Subcutaneous adipose tissue (tissue), 4 donors: ENCODE measurements around the gene KRTAP2-3. TPM values are rescaled to one million over a fixed set of nuclear protein-coding genes. Genes with fewer than 3 reads are reported as not detected.
"Not testable (repeated sequence)": the region's sequence is repeated elsewhere in the genome, so short reads cannot be mapped to it uniquely, and the experiment has no call there.

Experiments
- total RNA-seq, 4 donors: library from RNA; depleted of rRNA; stranded (reverse); fragments of >200 nt; gene quantifications; one replicate each; pipeline ENCODE4 v1.1.0, GENCODE V29; 2016
- TF ChIP-seq, protein P1 (sequence below): fragments of 450-650 bp; IDR thresholded peaks from one replicate; pipeline ENCODE4 v1.5.1; 2016; ENCODE audit warnings: low read depth, mild to moderate bottlenecking, control low read depth, antibody characterized with exemption, moderate library complexity

KRTAP2-3 gene
- total RNA-seq, 4 donors from 2014 or later = not detected

GRCh38 chr17:41055130-41055529, 4.8 kb downstream of the KRTAP2-3 start, which contains the start of gene KRTAP2-2:
Gene KRTAP2-2 (minus strand): TSS chr17:41055230. CDS start chr17:41055211, 19 bp downstream.
- TF ChIP-seq, protein P1, sequence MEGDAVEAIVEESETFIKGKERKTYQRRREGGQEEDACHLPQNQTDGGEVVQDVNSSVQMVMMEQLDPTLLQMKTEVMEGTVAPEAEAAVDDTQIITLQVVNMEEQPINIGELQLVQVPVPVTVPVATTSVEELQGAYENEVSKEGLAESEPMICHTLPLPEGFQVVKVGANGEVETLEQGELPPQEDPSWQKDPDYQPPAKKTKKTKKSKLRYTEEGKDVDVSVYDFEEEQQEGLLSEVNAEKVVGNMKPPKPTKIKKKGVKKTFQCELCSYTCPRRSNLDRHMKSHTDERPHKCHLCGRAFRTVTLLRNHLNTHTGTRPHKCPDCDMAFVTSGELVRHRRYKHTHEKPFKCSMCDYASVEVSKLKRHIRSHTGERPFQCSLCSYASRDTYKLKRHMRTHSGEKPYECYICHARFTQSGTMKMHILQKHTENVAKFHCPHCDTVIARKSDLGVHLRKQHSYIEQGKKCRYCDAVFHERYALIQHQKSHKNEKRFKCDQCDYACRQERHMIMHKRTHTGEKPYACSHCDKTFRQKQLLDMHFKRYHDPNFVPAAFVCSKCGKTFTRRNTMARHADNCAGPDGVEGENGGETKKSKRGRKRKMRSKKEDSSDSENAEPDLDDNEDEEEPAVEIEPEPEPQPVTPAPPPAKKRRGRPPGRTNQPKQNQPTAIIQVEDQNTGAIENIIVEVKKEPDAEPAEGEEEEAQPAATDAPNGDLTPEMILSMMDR = not testable (repeated sequence)

- TF ChIP-seq, protein P1 = no peak
These were observed 5.9 kb downstream of the KRTAP2-3 start for GRCh38 chr17:41054025-41054424.

DNA sequence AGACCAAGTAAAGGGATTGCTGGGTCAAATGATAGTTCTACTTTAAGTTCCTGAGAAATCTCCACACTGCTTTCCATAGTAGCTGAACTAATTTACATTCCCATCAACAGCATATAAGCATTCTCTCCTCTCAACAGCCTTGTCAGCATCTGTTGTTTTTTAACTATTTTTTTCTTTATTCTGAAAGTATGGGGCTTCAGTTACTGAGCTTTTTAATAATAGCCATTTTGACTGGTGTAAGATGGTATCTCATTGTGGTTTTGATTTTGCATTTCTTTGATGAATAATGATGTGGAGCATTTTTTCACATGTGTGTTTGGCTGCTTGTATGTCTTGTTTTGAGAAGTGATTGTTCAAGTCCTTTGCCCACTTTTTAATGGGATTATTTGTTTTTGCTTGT, 7.3 kb downstream of the KRTAP2-3 start:
- TF ChIP-seq, protein P1 = no peak

DNA sequence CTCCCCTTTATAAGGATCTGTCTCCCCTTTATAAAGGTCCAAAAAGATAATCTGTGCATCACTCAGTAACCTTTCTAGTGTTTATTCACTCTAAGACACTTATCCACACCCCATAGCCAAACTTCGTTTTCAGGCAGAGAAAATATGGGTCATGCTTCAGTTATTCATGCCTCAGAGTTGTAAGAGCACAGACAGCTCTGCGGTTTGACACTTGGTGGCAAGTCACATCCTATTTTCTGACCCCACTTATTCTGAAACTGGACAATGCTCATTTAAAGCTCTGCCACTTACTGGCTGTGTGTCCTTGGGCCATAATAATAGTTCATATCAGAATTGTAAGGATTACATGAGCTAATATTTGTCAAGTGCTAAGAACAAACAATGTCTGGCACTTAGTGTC, 10.8 kb downstream of the KRTAP2-3 start:
- TF ChIP-seq, protein P1 = no peak

GRCh38 chr17:41048441-41048840, 11.5 kb downstream of the KRTAP2-3 start:
- TF ChIP-seq, protein P1 = no peak

DNA sequence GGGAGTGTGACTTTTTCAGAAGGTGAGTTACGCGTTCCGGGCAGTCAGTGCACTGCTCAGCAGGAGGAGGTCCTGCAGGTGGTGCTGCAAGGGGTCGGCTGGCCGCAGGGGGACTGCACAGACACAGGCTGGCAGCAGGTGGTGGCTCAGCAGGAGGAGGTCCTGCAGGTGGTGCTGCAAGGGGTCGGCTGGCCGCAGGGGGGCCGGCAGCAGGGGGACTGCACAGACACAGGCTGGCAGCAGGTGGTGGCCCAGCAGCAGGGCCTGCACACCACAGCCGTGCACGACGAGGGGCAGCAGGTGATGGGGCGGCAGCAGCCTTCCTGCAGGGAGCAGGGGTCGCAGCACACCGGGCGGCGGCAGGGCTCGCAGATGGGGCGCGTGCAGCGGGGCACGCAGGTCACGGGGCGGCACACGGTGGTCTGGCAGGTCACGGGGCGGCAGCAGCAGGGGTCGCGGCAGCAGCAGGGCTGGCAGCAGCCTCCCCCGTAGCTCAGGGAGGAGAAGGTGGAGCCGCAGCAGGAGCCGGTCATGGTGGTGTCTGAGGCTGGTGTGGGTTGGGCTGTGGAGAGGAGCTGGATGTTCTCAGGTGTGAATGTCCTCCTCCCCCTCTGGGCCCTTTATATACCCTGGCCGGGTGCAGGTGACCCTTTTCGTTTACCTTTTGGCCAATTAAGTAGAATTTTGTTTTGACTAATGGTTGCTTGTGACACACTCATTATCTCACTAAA, 13.0 kb downstream of the KRTAP2-3 start, which contains the start of gene KRTAP2-1:
Gene KRTAP2-1, minus strand, starts transcription at position 582 of the 731 bp plus-strand sequence. Its CDS starts 49 bp downstream, at position 533.
- TF ChIP-seq, protein P1 = not testable (repeated sequence)

- TF ChIP-seq, protein P1 = no peak
These were observed 17.0 kb downstream of the KRTAP2-3 start for GRCh38 chr17:41042953-41043352.
